22Rv1 (cell line): Measurements from ENCODE around the gene RTP3.
"Not testable (repeated sequence)": the region's sequence is repeated elsewhere in the genome, so short reads cannot be mapped to it uniquely, and the experiment has no call there.

Source experiments
- H3K27ac ChIP-seq: fragments of 450-650 bp; 2 replicates; pipeline ENCODE4 v1.5.1; 2017
- CTCF ChIP-seq: fragments of 450-650 bp; IDR thresholded peaks from 2 replicates; pipeline ENCODE4 v1.5.1; 2017; ENCODE audit warnings: mild to moderate bottlenecking
- ZFX ChIP-seq: fragments of 450-650 bp; IDR thresholded peaks from 2 replicates; pipeline ENCODE4 v1.6.1; 2017; ENCODE audit warnings: antibody characterized with exemption, borderline replicate concordance

RTP3 gene

GRCh38 chr3:46520531-46520930 lies 22.8 kb downstream of the RTP3 start:
- no peak overlapping the region for H3K27ac ChIP-seq
- TF ChIP-seq ZFX: no peak

GRCh38 chr3:46521096-46521495 lies 23.3 kb downstream of the RTP3 start:
- TF ChIP-seq ZFX (no peak), CTCF (no peak)

GRCh38 chr3:46522201-46522600 lies 24.4 kb downstream of the RTP3 start:
- H3K27ac ChIP-seq: not testable (repeated sequence)

More at GRCh38 chr3:46521096-46521495, 23.3 kb downstream of the RTP3 start:
- H3K27ac ChIP-seq: no peak overlapping the region

- TF ChIP-seq CTCF: no peak
- no peak for TF ChIP-seq ZFX
- no peak overlapping the region for H3K27ac ChIP-seq
Observed at GRCh38 chr3:46523556-46523955, 25.8 kb downstream of the RTP3 start.

GRCh38 chr3:46524008-46524407 lies 26.2 kb downstream of the RTP3 start:
- H3K27ac ChIP-seq: no peak overlapping the region
- no peak for TF ChIP-seq CTCF
- TF ChIP-seq ZFX: no peak

- TF ChIP-seq CTCF (no peak), ZFX (no peak)
Observed at GRCh38 chr3:46524832-46525231, 27.1 kb downstream of the RTP3 start.

GRCh38 chr3:46527239-46527638 lies 29.5 kb downstream of the RTP3 start:
- TF ChIP-seq ZFX (no peak), CTCF (no peak)
- no peak overlapping the region for H3K27ac ChIP-seq

More at GRCh38 chr3:46524832-46525231, 27.1 kb downstream of the RTP3 start:
- H3K27ac ChIP-seq: no peak overlapping the region

GRCh38 chr3:46533091-46533490 lies 35.3 kb downstream of the RTP3 start:
- no peak for TF ChIP-seq ZFX
- TF ChIP-seq CTCF: no peak
- no peak overlapping the region for H3K27ac ChIP-seq
